GM19397 (cell line): Measurements from ENCODE around the gene CPLX3.

Experiments used
- ATAC-seq: cut with Tn5 transposase; IDR thresholded peaks from one replicate; pipeline ENCODE4 v1.9.1; 2021; ENCODE audit warnings: mild to moderate bottlenecking, moderate library complexity; ENCODE audit not compliant: unreplicated experiment

CPLX3 gene

GRCh38 chr15:74868059-74868458 is 41.6 kb downstream of the CPLX3 start:
- ATAC-seq, result no peak

- no peak for ATAC-seq
Observed at GRCh38 chr15:74869372-74869725, 42.9 kb downstream of the CPLX3 start.

- ATAC-seq, result peak; percentile 46
Observed at GRCh38 chr15:74869726-74870407, 43.4 kb downstream of the CPLX3 start.

GRCh38 chr15:74870436-74871215 is 44.2 kb downstream of the CPLX3 start:
- ATAC-seq, result no peak

- no peak for ATAC-seq
Observed at GRCh38 chr15:74872702-74873035, 46.2 kb downstream of the CPLX3 start.

- peak; percentile 82 for ATAC-seq
Observed at GRCh38 chr15:74873036-74873755, 46.8 kb downstream of the CPLX3 start, which contains the start of gene SCAMP2. Gene SCAMP2, minus strand, starts transcription at chr15:74873365. Its CDS starts 110 bp downstream, at chr15:74873255.

- no peak for ATAC-seq
Observed at GRCh38 chr15:74873756-74874424, 47.5 kb downstream of the CPLX3 start.

- ATAC-seq, result no peak
Observed at GRCh38 chr15:74878273-74878672, 51.8 kb downstream of the CPLX3 start.
